ENCODE results near the gene BBLN.

Gene BBLN

DNA sequence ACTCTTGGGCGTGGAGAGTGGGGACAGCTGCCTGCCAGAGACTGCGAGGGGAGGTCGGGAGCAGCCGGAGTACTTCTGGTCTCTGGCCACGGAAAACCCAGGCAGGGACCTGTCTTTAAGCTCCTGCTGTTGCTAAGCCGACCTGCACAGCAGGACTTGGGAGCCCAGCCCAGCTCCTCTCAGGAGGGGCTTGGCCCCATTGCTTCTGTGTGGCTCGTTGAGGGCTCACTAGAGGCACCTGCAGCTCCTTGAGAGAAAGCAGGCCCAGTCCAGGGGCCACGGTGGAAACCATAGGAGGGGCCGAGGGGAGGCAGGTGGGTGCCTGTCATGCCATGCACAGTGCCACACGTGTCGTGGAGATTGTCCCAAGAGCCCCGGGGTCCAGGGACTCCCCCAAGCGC, 14.1 kb upstream of the BBLN start:
- TF ChIP-seq, protein P1, sequence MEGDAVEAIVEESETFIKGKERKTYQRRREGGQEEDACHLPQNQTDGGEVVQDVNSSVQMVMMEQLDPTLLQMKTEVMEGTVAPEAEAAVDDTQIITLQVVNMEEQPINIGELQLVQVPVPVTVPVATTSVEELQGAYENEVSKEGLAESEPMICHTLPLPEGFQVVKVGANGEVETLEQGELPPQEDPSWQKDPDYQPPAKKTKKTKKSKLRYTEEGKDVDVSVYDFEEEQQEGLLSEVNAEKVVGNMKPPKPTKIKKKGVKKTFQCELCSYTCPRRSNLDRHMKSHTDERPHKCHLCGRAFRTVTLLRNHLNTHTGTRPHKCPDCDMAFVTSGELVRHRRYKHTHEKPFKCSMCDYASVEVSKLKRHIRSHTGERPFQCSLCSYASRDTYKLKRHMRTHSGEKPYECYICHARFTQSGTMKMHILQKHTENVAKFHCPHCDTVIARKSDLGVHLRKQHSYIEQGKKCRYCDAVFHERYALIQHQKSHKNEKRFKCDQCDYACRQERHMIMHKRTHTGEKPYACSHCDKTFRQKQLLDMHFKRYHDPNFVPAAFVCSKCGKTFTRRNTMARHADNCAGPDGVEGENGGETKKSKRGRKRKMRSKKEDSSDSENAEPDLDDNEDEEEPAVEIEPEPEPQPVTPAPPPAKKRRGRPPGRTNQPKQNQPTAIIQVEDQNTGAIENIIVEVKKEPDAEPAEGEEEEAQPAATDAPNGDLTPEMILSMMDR (IDR thresholded peaks at IDR 0.05; ENCODE audit: borderline replicate concordance, control extremely low read depth, extremely low read depth, insufficient read depth, missing control alignments): no peak
- DNase-seq (ENCODE audit: low spot score): no peak
- in situ Hi-C loops (cut with MboI; ENCODE audit: low sequenced_read_pairs, unreplicated experiment): no loop called here

DNA sequence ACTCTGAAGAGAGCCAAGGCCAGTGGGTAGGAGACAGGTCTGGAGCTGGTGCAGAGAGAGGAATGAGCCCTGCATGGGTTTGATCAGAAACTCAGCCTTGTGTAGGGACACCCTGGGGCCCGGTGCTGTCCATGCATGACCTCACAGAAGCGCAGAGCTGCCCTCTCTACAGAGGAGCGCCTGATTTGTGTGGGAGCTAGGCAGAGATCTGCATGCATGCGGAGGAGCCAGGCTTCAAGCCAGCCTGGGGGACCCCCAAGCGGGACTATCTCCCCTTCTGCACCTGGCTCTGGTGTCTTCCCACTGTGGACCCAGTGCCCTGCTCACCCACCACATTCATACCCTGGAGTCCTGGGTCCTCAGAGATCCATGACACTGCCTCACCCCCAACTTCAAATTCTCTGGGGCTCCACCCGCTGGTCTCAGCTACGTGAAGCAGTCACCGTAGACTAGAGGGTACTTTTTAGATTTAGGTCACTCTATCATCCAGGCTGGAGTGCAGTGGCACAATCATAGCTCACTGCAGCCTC, 13.4 kb upstream of the BBLN start:
- in situ Hi-C loops (cut with MboI; ENCODE audit: low sequenced_read_pairs, unreplicated experiment): no loop called here
- no peak for DNase-seq (ENCODE audit: low spot score)
- TF ChIP-seq, protein P1 (IDR thresholded peaks at IDR 0.05; ENCODE audit: borderline replicate concordance, control extremely low read depth, extremely low read depth, insufficient read depth, missing control alignments): no peak

DNA sequence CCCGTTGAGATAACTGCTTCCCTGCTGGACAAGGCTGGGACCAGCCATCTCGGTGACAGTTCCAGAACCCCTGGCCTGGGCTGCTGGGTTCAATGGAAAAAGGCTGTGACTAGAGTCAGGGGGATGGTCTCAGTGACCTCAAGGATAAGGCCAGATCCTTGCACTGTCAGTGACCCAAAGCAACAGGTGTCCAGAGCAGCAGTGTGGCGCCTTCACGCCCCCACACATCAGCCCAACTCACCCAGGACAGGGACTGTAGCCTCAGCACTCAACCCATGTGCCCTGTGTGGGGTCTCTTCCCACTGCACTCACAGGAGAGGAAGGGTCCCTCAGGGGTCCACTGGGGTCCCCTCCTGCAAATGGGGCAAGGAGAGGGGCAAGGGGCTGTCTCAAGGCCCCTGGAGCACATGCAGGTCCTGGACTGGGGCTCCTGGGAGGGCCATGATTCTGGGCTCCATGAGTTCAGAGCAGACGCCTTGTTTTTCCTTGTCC, 11.5 kb upstream of the BBLN start:
- in situ Hi-C loops (cut with MboI; ENCODE audit: low sequenced_read_pairs, unreplicated experiment): no loop called here
- no peak for DNase-seq (ENCODE audit: low spot score)
- TF ChIP-seq, protein P1 (IDR thresholded peaks at IDR 0.05; ENCODE audit: borderline replicate concordance, control extremely low read depth, extremely low read depth, insufficient read depth, missing control alignments): no peak

DNA sequence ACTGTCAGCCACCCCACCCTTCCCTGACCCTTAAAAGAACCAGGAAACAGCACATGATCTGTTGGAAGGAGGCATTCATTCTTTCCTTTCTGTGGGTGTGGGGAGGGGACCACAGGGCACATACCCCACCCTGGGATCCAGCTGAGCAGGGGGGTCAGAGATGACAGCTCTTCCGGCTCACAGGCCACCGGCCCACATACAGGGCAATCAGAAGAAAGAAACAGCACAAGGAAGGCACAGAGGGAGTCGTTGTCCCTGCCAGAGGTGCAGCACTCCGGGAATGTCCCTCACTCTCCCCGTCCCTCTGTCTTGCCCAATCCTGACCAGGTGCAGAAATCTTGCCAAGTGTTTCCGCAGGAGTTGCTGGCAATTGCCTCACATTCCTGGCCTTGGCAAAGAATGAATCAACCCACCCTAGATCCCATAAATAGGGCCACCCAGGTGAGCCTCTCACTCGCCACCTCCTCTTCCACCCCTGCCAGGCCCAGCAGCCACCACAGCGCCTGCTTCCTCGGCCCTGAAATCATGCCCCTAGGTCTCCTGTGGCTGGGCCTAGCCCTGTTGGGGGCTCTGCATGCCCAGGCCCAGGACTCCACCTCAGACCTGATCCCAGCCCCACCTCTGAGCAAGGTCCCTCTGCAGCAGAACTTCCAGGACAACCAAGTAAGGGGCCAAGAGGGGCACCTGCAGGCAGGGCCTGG, 10.9 kb upstream of the BBLN start, which contains the start of gene LCN2:
LCN2 (plus strand) TSS at position 453 of the 701 bp plus-strand sequence; CDS start at position 526, 73 bp downstream.
- no peak for DNase-seq (ENCODE audit: low spot score)
- TF ChIP-seq, protein P1 (IDR thresholded peaks at IDR 0.05; ENCODE audit: borderline replicate concordance, control extremely low read depth, extremely low read depth, insufficient read depth, missing control alignments): no peak
- in situ Hi-C loops (cut with MboI; ENCODE audit: low sequenced_read_pairs, unreplicated experiment): no loop called here

DNA sequence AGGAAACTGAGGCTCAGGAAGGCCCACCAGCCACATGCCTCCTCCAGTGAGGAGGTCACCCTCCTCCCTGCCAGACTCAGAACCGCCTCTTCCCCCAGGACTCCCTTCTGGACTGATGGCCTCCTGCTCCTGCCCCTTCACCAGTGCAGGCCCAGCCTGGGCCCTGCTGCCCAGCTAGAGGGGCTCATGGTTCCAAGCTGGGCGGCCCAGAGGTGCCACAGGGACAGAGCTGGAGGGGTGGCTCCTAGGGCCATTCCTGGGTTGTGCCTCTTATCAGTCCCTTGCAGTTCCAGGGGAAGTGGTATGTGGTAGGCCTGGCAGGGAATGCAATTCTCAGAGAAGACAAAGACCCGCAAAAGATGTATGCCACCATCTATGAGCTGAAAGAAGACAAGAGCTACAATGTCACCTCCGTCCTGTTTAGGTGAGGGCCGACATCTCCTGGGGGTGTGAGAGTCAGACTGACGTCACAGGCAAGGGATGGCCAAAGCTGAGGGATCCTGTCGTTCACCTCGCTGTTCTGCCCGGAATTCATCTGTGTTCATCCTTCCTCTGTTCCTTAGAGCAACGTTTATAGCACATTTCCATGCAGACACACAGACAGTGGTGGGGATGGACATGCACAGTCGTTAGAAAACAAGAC, 10.0 kb upstream of the BBLN start:
- TF ChIP-seq, protein P1 (IDR thresholded peaks at IDR 0.05; ENCODE audit: borderline replicate concordance, control extremely low read depth, extremely low read depth, insufficient read depth, missing control alignments): no peak
- no peak for DNase-seq (ENCODE audit: low spot score)
- in situ Hi-C loops (cut with MboI; ENCODE audit: low sequenced_read_pairs, unreplicated experiment): no loop called here

DNA sequence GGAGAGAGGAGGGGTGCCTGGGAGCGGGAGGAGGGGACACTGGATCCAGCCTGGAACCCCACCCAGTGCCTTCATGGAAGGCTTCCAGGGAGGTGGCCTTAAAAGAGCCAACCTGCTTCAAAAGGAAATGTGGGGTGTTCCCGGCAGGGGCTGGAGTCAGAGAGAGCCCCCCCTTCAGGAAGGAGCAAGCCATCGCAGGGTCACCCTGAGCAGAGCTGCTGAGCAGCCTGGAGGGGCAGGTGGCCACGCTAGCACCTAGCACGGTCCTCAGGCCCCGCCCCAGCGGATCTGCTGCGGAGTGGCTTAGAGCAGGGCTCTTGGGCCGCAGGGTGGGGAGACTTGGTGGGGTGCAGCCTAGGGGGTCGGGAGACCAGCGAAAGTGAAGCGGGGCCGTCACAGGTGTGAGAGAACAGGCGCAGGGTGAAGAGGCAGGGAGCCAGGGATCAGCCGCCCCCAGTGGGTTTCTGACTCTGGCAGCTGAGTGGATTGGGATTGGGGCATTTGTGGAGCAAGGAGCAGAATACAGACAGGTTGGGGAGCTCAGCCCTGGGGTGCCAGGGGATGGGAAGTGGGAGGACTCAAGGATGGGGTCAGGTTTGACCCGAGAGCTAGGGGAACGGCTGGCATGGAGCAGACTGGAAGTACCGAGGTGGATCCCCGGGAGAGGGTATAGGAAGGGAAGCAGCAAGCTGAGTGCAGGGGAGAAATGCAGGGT, 9.3 kb upstream of the BBLN start:
- DNase-seq (ENCODE audit: low spot score): no peak
- in situ Hi-C loops (cut with MboI; ENCODE audit: low sequenced_read_pairs, unreplicated experiment): no loop called here
- TF ChIP-seq, protein P1 (IDR thresholded peaks at IDR 0.05; ENCODE audit: borderline replicate concordance, control extremely low read depth, extremely low read depth, insufficient read depth, missing control alignments): no peak

Measured in GM13976 (cell line).